ENCODE data around the gene GRID2.
A peak's percentile ranks its signal among the peaks of the same experiment; 100 is the strongest.

GRID2 gene

DNA sequence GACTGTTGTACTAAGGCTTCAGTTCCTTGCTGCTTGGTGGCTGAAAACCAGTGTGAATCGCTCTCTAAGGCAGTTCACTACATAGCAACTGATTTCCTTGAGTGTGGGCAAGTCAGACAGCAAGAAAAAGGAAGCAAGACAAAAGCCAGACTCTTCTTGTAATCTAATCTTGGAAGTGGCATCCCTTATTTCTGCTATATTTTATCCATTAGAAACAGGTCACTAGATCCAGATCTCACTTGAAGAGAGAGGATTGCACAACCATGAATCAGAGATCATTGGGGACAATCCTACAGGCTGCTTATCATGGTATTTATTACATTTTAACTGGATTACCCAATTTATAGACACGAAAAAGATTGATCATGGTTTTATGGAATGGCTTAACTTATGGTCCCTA is 684.5 kb downstream of the GRID2 start:
- DNase-seq: no peak

DNA sequence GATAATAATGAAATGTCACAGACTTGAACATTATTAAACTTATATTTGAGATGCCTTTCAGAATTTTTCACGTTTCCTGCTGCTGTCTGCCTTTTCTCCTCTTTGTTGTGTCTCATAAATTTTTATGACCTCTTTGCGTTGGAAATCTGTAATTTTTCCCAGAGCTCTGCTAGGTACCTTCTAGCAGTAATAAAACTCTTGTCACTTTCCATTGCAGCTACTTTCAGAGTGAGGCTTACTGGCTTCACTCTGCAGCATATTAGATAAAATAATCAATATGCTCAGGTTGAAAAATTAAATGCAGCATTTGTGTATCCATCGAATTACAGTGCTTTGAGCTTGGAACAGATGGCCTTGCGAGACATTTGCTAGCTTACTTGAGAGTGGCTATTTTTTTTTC is 689.0 kb downstream of the GRID2 start:
- DNase-seq: peak; percentile 38

DNA sequence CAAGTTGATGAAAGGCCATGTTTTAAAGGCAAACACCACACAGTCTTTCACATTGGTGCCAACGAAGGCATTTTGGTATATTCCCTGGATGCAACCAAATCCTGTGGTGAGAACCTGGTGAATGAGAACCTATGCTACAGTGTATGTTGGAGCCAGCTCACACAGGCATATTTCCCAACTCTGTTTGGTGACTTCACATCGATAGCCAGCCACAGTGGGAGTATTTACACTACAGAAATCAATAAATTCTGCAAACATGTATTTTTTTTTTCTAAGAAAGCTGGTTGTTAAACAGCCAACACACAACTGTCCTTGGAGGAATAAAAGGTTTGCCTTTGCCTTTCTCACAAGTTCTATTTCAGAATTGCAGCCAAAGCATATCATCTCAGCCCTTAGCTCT is 691.0 kb downstream of the GRID2 start:
- no peak for DNase-seq

- no peak for DNase-seq
These were observed 692.8 kb downstream of the GRID2 start for GRCh38 chr4:92996533-92996932.

DNA sequence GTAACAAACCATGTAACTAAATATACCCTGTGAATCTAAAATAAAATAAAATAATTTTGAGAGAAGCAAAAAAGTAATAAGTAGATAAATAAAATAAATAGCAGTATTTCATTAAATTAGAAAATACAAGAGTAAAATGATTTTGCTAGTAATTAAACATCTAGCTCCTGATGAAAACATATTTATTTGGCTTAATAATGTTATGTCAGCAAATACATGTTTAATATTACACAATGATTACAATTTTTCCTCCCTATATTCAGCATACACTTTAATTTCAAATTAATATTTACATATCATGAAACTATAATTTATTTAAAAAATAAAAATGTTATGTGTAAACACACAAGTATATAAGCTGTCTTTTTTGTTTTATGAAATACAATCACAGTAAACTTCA is 697.1 kb downstream of the GRID2 start:
- DNase-seq: no peak

- no peak for DNase-seq
These were observed 698.5 kb downstream of the GRID2 start for GRCh38 chr4:93002240-93002639.

DNA sequence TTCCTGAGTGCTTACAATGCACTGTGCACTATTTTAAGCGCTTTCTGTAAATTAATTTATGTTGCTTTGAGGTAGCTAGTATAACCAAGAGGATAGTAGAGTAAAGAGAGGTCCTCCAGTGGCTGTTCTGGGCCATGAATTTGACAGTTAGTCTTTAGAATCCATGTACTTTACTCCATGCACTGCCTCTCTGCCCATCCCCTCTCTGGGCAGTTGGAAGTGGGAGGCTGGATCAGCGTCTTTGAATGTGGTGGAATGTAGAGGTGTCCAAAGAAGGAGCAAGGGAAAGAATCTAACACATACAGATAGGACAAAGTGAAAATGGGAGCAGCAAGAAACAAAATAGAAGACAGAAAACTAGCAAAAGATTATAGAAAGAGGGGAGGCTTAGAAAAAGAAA is 712.6 kb downstream of the GRID2 start:
- DNase-seq: no peak

GRCh38 chr4:93018243-93018642 is 714.5 kb downstream of the GRID2 start:
- DNase-seq: no peak

DNA sequence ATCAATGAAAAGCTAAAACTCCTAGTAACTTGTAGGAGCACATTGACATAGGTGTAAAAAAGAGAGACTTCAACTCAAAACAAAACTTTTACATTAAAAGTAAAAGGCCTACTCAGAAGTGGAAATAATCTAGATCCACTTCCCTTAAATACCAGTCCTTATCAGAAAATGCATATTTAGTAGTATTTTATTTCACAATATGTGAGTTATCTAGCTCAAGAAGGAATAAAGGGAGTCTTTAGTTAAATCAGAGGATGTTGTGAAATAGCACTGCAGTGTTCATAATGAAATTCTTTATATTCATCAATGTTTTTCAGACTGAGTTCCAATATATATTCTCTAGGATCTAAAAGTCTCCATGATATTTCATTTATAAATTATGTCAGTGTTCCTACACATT is 715.0 kb downstream of the GRID2 start:
- no peak for DNase-seq

- DNase-seq: no peak
These were observed 726.0 kb downstream of the GRID2 start for GRCh38 chr4:93029769-93030168.

DNA sequence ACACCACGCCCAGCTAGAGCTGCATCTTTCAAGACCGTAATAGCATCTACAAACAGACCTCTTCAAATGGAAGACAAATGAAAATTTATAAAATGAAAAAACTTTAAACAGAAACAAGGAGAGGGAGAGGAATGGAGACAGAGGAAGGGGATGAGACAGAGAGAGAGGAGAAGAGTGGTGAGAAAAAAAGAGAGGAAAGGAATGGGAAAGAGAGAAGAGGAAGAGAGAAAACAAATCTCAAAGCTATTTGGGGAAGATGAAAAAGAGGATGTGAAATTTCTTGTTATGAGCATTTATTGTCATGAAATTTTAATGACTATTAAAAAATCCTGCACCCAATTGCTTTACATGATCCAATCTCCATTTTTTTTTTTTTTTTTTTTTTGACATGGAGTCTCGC is 726.9 kb downstream of the GRID2 start:
- DNase-seq: no peak

GRCh38 chr4:93031431-93032098 is 727.8 kb downstream of the GRID2 start:
- DNase-seq: no peak

DNA sequence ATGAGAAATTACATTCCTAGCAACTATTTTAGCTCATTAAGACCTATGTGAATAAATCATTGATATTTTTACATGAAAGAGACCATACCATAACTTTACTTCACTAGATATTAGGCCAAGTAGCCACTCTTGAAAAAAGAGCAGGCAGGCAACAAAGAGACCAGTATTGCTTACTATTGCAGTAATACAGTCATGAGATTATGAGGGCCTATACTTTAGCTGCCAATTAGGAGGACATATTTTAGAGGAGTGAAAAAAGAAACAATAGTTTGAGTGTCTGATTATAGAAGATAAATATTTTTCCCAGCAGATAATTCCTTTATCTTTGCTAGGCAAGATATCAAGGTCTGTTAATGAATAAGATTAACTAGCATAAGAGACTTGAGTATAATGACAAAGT is 739.0 kb downstream of the GRID2 start:
- no peak for DNase-seq

GRCh38 chr4:93053140-93053539 is 749.4 kb downstream of the GRID2 start:
- no peak for DNase-seq

DNA sequence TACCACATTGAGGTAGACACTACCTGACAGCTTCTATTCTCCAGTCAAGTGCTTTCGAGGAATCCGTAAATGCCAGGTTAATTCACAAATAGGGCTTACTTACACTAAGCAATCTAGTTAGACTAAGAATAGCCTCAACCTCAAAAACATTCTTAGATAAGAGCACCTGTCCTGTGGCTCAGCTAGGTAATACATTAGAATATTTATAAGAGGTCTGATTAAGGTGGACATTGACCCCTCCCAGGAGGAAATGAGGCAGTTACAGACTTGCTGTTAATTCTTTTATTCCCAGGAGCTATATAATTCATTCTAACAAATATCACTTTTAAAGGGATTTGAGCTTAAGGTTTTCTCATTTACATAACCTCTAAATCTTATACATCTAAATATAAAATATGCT is 758.1 kb downstream of the GRID2 start:
- no peak for DNase-seq

DNA sequence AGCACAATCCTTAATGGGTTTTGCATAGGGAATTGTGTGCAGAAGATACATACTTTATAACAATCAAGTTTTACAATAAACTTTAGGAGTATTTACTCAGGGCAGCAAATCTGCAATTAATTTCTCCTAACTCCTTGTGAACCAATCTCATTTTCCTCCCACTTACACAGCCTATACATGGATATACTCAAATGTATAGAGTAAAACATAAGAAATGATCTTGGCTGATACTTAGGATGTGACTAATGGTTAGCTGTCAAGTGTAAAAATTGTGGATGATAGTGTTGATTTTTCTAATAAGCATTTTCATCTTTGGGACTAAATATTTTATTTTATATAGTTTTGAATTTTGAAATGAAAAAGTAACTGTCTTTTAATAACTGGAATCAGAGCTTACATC is 759.6 kb downstream of the GRID2 start:
- DNase-seq: no peak

DNA sequence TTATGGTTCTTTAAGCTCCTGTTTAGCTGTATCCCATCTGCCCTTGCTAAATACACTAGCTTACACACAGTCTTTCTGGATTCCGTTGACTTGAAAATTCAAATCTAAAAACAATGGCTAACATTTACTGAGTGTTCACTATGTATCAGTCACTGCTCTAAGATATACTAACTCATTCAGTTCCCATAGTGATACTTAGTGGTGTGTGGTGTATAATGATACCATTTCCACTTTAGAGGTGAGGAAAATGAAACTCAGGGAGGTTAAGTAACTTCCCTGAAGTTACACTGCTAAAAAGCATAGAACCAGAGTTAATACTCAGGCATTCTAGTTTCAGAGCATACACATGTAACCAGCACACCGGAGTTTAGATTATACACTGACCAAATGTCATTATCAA is 762.0 kb downstream of the GRID2 start:
- DNase-seq: no peak

GRCh38 chr4:93066749-93067148 is 763.0 kb downstream of the GRID2 start:
- no peak for DNase-seq

DNA sequence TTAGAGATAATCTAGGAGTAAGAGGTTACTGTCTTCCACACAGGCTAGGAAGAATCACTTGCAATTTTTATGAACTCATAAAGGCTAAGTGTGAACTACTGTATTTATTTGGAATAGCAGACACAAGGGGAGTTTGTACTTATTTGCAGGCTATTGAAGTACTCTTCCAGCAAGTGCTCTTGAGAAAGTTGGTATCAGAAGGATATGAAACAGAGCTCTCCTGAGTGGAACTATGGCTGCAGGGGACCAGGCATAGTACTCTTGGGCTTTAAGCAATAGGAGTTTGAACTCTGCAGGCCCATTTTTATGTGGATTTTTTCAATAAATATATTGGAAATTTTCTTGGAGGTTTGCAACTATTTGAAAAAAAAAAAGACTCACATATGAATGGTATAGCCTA is 768.5 kb downstream of the GRID2 start:
- DNase-seq: no peak

GRCh38 chr4:93080316-93080715 is 776.5 kb downstream of the GRID2 start:
- no peak for DNase-seq

DNA sequence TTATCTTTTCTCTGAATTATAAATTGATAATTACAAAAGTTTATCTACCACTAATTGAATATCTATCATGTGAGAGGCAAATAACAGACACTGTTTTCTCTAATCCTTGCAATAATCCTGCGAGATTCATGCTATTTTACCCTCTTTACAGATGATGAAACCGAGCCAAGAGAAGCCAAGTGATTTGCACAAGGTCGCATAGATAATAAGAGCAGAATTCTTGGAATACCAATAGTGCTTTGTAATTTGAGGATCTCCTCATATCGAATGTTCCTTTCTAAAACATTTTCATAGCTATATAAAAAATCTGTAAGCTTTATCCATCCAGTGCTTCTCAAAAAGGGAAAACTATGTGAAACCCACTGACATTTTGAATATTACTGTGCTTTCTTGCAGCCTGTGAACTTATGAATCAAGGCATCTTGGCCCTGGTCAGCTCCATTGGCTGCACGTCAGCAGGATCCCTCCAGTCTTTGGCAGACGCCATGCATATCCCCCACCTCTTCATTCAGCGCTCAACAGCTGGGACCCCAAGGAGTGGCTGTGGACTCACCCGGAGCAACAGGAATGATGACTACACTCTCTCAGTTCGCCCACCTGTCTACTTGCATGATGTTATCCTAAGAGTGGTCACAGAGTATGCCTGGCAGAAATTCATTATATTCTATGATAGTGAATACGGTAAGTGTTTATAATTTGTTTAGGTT is 781.0 kb downstream of the GRID2 start:
- no peak for DNase-seq

- DNase-seq: no peak
These were observed 782.6 kb downstream of the GRID2 start for GRCh38 chr4:93086356-93086755.

DNA sequence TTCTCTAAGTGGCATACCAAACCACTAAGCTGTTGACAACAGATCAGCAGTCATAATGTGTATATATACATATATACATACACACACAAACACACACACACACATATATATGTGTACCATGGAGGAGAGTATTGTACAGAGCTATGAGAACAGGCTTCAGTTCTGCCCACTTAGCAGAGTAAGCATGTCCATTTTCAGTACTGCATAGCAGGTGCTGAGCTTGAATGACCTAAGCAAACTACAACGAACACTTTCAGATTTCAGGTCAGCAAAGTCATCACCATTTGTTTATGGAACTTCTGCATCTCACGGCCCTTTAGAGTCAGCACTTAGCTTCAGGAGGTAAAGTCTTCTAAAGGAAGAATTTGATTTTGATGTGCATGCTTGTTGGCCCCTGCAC is 789.0 kb downstream of the GRID2 start:
- DNase-seq: no peak

GRCh38 chr4:93103042-93103441 is 799.3 kb downstream of the GRID2 start:
- no peak for DNase-seq

- DNase-seq: no peak
These were observed 812.9 kb downstream of the GRID2 start for GRCh38 chr4:93116624-93117023.

All from NCI-H2171 (cell line).